HG03442 (cell line): ENCODE measurements around the gene EOGT.

Experiments used
- ATAC-seq: cut with Tn5 transposase; IDR thresholded peaks from one replicate; pipeline ENCODE4 v1.9.1; 2021; ENCODE audit warnings: mild to moderate bottlenecking, moderate library complexity; ENCODE audit not compliant: unreplicated experiment

Gene EOGT

GRCh38 chr3:68963891-68964290, 49.6 kb downstream of the EOGT start:
- no peak for ATAC-seq

- ATAC-seq = no peak
These were observed 50.1 kb downstream of the EOGT start for GRCh38 chr3:68963376-68963775.

- no peak for ATAC-seq
These were observed 54.6 kb downstream of the EOGT start for GRCh38 chr3:68958932-68959331.

- ATAC-seq = no peak
These were observed 55.6 kb downstream of the EOGT start for GRCh38 chr3:68957895-68958294.

DNA sequence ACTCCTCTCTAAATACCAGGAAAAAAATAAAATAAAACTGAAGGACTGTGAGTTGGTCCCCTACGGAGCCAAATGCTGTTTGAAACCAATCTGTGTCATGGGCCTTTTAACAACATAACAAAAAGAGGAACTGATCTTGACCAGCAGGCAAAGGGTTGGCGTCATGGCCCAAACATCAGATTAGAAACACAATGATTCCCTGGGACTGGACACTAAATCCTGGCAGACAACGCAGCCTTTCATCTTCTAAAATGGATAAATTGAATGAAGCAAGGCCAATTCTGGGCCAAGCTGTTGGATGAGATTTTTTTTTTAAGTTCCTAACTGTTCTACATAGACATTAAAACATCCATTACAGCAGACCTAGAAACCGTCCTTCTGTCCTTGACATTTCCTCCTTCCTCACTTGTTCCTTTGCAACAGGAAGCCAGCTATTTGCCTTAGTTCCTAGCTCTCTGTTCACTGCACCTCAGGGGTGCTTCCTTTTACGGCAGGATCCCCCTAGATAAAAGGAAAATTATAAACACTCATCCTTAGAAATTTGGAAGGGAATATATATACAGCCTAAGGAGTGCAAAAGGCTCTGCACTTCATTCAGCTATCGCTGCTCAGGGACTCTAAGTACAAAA, 59.6 kb downstream of the EOGT start:
- ATAC-seq = peak; percentile 41

- no peak for ATAC-seq
These were observed 68.3 kb downstream of the EOGT start for GRCh38 chr3:68945225-68945624.

GRCh38 chr3:68943753-68944500, 69.6 kb downstream of the EOGT start:
- ATAC-seq = no peak

DNA sequence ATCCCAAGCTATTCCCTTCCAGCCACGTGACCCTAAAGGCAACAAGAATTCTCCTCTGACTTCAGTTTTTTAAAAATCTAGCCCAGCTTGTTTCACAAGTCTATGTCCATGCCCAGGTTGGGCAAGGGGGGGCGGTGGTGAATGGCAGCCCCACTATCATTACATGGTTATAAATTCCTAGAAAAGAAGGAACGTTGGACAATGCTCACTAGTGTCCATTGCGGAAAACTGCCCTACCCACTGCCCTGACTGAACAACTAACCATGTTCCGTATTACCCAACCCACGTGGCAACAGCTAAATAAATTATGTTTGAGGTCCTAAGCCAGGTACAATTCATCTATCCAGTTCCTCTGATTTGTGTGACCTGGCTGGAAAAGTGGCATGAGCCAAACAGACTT, 72.4 kb downstream of the EOGT start:
- ATAC-seq = no peak

- no peak for ATAC-seq
These were observed 76.6 kb downstream of the EOGT start for GRCh38 chr3:68936856-68937255.

DNA sequence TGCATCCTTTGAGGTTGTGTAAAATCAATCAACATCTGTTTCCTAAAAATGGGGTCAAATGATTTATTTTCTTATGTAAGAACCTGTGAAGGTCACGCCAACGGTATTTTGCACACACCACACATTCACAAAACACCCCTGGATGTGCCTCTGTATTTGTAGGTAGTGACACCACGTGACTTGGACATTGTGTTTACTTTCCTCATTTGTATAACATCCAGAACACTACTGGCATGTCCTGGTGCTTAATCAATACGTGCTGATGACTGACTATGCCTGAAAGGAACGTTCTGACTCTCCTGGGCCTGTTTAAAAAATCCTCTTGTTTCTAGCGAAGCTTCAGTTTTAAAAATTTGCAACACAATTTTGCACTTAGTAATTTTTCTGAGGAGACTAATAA, 77.7 kb downstream of the EOGT start:
- no peak for ATAC-seq

DNA sequence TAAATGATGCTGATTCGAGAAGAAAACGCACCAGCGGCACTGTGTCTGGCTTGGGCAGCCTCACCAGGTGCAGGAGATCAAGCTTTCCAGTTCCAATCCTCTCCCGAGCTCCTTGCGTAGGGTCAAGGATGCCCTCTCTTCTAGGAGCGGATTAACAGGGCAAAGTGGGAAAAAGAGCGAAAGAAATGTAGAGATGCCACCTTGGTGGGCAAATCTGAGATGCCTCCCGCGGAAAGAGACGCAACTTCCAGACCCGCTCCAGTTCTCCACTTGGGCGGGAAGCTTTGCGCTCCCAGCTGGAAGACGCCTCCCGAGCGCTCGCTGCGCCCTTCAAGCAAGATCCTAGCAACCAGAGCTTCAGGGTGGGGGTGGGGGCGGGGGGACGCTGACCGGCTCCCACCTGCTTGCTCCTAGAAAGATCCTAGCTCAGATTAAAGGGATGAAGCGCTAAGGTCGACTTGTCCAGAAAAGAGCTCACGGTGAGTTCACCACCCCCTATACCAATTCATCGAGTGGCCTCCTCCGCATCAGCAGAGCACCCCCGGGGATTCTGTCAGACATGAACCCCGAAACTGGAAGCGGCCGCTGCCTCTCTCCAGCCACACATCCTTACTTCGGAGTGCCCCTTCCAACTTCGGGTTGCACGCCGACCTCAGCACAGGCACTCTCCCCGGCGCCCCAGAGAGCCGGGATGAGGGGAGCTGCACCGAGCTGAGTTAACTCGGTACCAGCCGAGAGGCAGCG, 81.9 kb downstream of the EOGT start:
- no peak for ATAC-seq
